ENCODE measurements around the gene MBNL2. TPM values are rescaled to one million over a fixed set of nuclear protein-coding genes. Genes with fewer than 3 reads are reported as not detected.

MBNL2 gene
- total and polyA plus RNA-seq, 2 of the 13 experiments (the other 11 are each of a cell fraction or from before 2014, with no cell fraction given) = 30.8 to 59.0 TPM

- TF ChIP-seq NPAS2 (CRISPR knock-in tag; IDR thresholded peaks at IDR 0.05; ENCODE audit: borderline replicate concordance) (no peak), CREB1 (IDR thresholded peaks at IDR 0.05) (no peak), CREB1 (CRISPR knock-in tag; IDR thresholded peaks at IDR 0.05) (no peak), ZBTB43 (CRISPR knock-in tag; conservative IDR thresholded peaks at IDR 0.05) (no peak), LBX2 (CRISPR knock-in tag; IDR thresholded peaks at IDR 0.05; ENCODE audit: borderline replicate concordance) (no peak), ZNF674 (CRISPR knock-in tag; IDR thresholded peaks at IDR 0.05; ENCODE audit: low read depth) (no peak), THAP8 (CRISPR knock-in tag; IDR thresholded peaks at IDR 0.05; ENCODE audit: borderline replicate concordance) (no peak), ZNF552 (CRISPR knock-in tag; IDR thresholded peaks at IDR 0.05; ENCODE audit: borderline replicate concordance) (no peak)
Observed at GRCh38 chr13:97192166-97192565, 30.0 kb upstream of the MBNL2 start (continued).

- POLR2A ChIA-PET = no interaction called here
- CTCF ChIA-PET (ENCODE audit: low intra/inter-chr PET ratio, low total read pairs) = no interaction called here
- no peak for DNase-seq (ENCODE audit: low spot score)
- no TSS peak for BruUV-seq (replicated peaks)
- 0 out of 5 replicates have a peak, but pooled peaks cover 0 to 8% of the 10 kb centered on the region in 2 experiments for H3K27me3 ChIP-seq (ENCODE audit: control insufficient read depth in 1 of 2, insufficient read depth in 2 of 2, low read length in 2 of 2)
- peaks cover 6% of the 10 kb centered on the region; the same call in 1 of the 2 replicates for H3K4me1 ChIP-seq (ENCODE audit: insufficient read depth, low read length)
- 37% methylated on average over 5 of the region's 5 CpGs for WGBS (ENCODE audit: low lambda C conversion rate)
- no peaks in the 10 kb centered on the region for H3K36me3 ChIP-seq (replicated peaks in 1 of 2; ENCODE audit: control insufficient read depth in 1 of 2, insufficient read depth in 2 of 2, low read length in 2 of 2)
- H3K9ac ChIP-seq (ENCODE audit: insufficient read depth, low read depth, low read length) = no peak overlapping the region
- no peak overlapping the region for H3K4me3 ChIP-seq (replicated peaks in 1 of 3; ENCODE audit: insufficient read depth in 1 of 3, low read depth in 2 of 3, low read length in 3 of 3)
- ATAC-seq = no peak
- no peaks in the 10 kb centered on the region for H3K79me2 ChIP-seq (ENCODE audit: insufficient read depth, low read length)
- H3K27ac ChIP-seq (ENCODE audit: extremely low read length, insufficient read depth, low read length) = no peak overlapping the region
- no peak for FAIRE-seq
- no peak overlapping the region for H2AFZ ChIP-seq (ENCODE audit: low read length)
- no peaks in the 10 kb centered on the region for H4K20me1 ChIP-seq (ENCODE audit: insufficient read depth, low read length)
- H3K4me2 ChIP-seq (ENCODE audit: low read depth, low read length) = no peak overlapping the region
- intact Hi-C loops (cut with micrococcal nuclease; ENCODE audit: unreplicated experiment) (no loop called here), in situ Hi-C loops (cut with HindIII; ENCODE audit: extremely low pct_ligation_motif_present, low pct_unique_long_range_greater_than_20kb) (no loop called here)
- no peaks in the 10 kb centered on the region for H3K9me3 ChIP-seq (ENCODE audit: low read length)
- TF ChIP-seq ZNF10 (CRISPR knock-in tag; IDR thresholded peaks at IDR 0.05; ENCODE audit: borderline replicate concordance, low read depth) (no peak), SUZ12 (IDR thresholded peaks at IDR 0.05; ENCODE audit: low read depth, low read length) (no peak), ZNF792 (CRISPR knock-in tag; IDR thresholded peaks at IDR 0.05) (no peak), ZNF558 (CRISPR knock-in tag; IDR thresholded peaks at IDR 0.05; ENCODE audit: borderline replicate concordance) (no peak), SAP130 (CRISPR knock-in tag; IDR thresholded peaks at IDR 0.05; ENCODE audit: low read depth) (no peak), ZFP82 (CRISPR knock-in tag; IDR thresholded peaks at IDR 0.05; ENCODE audit: borderline replicate concordance) (no peak), ATF4 (CRISPR knock-in tag; IDR thresholded peaks at IDR 0.05) (no peak), KDM5B (CRISPR knock-in tag; IDR thresholded peaks at IDR 0.05; ENCODE audit: borderline replicate concordance) (no peak), CREB1 (IDR thresholded peaks at IDR 0.05) (no peak), CREB1 (CRISPR knock-in tag; IDR thresholded peaks at IDR 0.05) (no peak), SP1 (IDR thresholded peaks at IDR 0.05) (no peak), SP1 (CRISPR knock-in tag; IDR thresholded peaks at IDR 0.05) (no peak), TSC22D2 (CRISPR knock-in tag; IDR thresholded peaks at IDR 0.05; ENCODE audit: borderline replicate concordance) (no peak), ZNF782 (CRISPR knock-in tag; IDR thresholded peaks at IDR 0.05; ENCODE audit: borderline replicate concordance) (no peak), ETV6 (CRISPR knock-in tag; conservative IDR thresholded peaks at IDR 0.05) (no peak), ATF3 (CRISPR knock-in tag; IDR thresholded peaks at IDR 0.05) (no peak), PITX1 (CRISPR knock-in tag; IDR thresholded peaks at IDR 0.05) (no peak)
Observed at GRCh38 chr13:97193577-97193976, 28.6 kb upstream of the MBNL2 start.
